ENCODE measurements around the gene ZNF695.

The ZNF695 gene

GRCh38 chr1:246954126-246954525 lies 53.7 kb downstream of the ZNF695 start:
- DNase-seq (ENCODE audit: low spot score): no peak

- DNase-seq (ENCODE audit: low spot score): no peak
Observed at GRCh38 chr1:246951413-246951812, 56.4 kb downstream of the ZNF695 start.

- no peak for DNase-seq (ENCODE audit: low spot score)
Observed at GRCh38 chr1:246949956-246950355, 57.9 kb downstream of the ZNF695 start.

- DNase-seq (ENCODE audit: low spot score): no peak
Observed at GRCh38 chr1:246947255-246947654, 60.6 kb downstream of the ZNF695 start.

- DNase-seq (ENCODE audit: low spot score): no peak
Observed at GRCh38 chr1:246946366-246946765, 61.5 kb downstream of the ZNF695 start.

Measured in ecto neural progenitor cell (in vitro differentiated cells).